Peyer's patch (tissue), 4 donors: ENCODE results near the gene CDH23. TPM values are rescaled to one million over a fixed set of nuclear protein-coding genes. Genes with fewer than 3 reads are reported as not detected.

ENCODE experiments used
- DNase-seq, 3 donors: peaks; one replicate each; pipeline ENCODE4 v3.0.0-alpha.2; 2017 to 2019
- H3K27ac ChIP-seq, 4 donors: fragments of 200-600 bp; sonication (generic); one replicate each; pipeline ENCODE4 v1.5.1; 2016 to 2019
- H3K27me3 ChIP-seq, 2 donors: fragments of 200-600 bp; sonication (generic); one replicate each; pipeline ENCODE4 v1.5.1; 2019
- H3K36me3 ChIP-seq, 3 donors: fragments of 200-600 bp; sonication (generic); one replicate each; pipeline ENCODE4 v1.5.1; 2016 to 2019
- H3K4me1 ChIP-seq, 4 donors: fragments of 200-600 bp; sonication (generic); one replicate each; pipeline ENCODE4 v1.5.1; 2016 to 2019
- H3K4me3 ChIP-seq, 4 donors: fragments of 200-600 bp; sonication (generic); 1 replicate in 3 of 4; 2 replicates in 1 of 4; pipeline ENCODE4 v1.5.1; 2016 to 2019; ENCODE audit warnings: mild to moderate bottlenecking in 1 of 4
- H3K9me3 ChIP-seq, 4 donors: fragments of 200-600 bp; sonication (generic); one replicate each; pipeline ENCODE4 v1.5.1; 2016 to 2019; ENCODE audit warnings: mild to moderate bottlenecking in 1 of 4
- POLR2A ChIP-seq, 2 donors: fragments of 450-650 bp; IDR thresholded peaks; one replicate each; pipeline ENCODE4 v1.5.1; 2017; ENCODE audit warnings: antibody characterized with exemption in 2 of 2, mild to moderate bottlenecking in 2 of 2, moderate library complexity in 2 of 2
- total RNA-seq, 4 donors: library from RNA; depleted of rRNA; stranded (reverse); fragments of >200 nt; gene quantifications; one replicate each; pipeline ENCODE4 v1.1.0, GENCODE V29; 2016
- TF ChIP-seq, protein P1 (sequence below), 6 experiments: fragments of 450-650 bp in 4 of 6; fragments of 200-600 bp in 2 of 6; sonication (generic) in 1 of 6; IDR thresholded peaks; one replicate each; pipeline ENCODE4 v1.5.1; 2017 to 2019; ENCODE audit warnings: antibody characterized with exemption in 6 of 6, mild to moderate bottlenecking in 3 of 6, moderate library complexity in 1 of 6

The CDH23 gene
- total RNA-seq, 4 donors from 2014 or later = 3.2 to 9.9 (median 5.4) TPM

DNA sequence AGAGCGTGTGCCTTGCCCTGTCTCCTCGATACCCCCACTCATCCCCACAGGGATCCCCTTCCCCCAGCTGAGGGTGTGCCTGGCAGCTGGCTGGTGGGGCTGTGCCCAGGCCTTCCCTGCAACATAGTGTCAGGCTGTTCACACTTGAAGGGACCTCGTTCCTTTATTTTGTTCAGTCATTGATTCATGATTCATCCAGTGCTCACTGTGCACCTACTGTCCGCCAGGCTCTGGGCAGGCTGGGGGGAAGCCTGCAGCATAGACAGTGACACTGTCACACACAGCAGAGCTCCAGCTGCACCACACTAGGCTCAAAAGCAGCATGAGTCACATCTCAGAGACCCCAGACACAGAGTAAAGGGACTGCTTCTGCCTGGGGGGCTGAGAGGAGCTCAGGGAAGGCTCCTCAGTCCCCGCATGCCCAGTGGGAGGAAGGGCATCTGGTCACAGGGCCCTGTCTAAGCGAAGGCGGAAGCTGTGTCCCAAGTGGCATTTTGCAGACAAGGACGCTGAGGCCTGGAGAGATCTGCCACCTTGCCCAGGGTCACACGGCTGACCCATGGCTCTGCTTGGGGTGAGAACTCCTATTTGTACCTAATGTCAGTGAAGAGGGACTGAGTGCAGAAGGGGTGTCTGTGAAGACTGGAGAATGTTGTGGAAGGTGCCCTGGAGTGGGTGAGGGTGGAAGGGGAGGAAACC is 27.9 kb downstream of the CDH23 start:
- no peak for DNase-seq
- no peak overlapping the region for H3K4me3 ChIP-seq

DNA sequence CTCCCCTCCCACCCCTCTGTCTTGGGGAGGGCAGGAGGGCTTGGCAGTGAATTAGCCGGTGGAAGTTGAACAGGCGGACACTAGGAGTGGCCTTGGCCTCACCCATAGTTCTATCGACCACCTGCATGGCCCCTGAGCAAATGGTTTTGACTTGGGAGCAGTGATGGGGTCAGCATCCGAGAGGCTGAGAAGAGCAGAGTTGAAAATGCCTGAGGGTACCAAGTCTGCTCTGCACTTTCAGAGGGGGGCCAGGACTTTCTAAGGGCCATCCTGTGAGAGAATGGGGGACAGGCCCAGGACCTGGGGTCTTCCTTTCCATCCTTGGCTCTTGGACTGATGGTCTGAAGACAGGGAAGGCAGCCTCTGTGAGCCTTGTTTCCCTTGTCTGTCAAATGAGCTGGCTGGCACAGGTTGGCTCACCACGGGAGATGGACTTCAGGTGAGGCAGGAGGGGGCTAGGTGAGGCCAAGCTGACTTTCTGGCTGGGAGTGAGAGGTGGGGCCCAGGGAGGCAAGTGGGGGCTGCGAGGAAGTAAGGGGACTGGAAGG is 29.4 kb downstream of the CDH23 start:
- Histone ChIP-seq H3K4me1 (no peaks in the 10 kb centered on the region), H3K4me3 (no peak overlapping the region), H3K9me3 (no peaks in the 10 kb centered on the region), H3K27me3 (no peaks in the 10 kb centered on the region), H3K36me3 (no peaks in the 10 kb centered on the region), H3K27ac (no peak overlapping the region)
- no peak for TF ChIP-seq POLR2A (IDR thresholded peaks at IDR 0.05)
- TF ChIP-seq, protein P1, sequence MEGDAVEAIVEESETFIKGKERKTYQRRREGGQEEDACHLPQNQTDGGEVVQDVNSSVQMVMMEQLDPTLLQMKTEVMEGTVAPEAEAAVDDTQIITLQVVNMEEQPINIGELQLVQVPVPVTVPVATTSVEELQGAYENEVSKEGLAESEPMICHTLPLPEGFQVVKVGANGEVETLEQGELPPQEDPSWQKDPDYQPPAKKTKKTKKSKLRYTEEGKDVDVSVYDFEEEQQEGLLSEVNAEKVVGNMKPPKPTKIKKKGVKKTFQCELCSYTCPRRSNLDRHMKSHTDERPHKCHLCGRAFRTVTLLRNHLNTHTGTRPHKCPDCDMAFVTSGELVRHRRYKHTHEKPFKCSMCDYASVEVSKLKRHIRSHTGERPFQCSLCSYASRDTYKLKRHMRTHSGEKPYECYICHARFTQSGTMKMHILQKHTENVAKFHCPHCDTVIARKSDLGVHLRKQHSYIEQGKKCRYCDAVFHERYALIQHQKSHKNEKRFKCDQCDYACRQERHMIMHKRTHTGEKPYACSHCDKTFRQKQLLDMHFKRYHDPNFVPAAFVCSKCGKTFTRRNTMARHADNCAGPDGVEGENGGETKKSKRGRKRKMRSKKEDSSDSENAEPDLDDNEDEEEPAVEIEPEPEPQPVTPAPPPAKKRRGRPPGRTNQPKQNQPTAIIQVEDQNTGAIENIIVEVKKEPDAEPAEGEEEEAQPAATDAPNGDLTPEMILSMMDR (IDR thresholded peaks at IDR 0.05) = no peak
- no peak for DNase-seq

More for the DNA sequence above, 27.9 kb downstream of the CDH23 start:
- H3K36me3 ChIP-seq = no peaks in the 10 kb centered on the region
- no peak overlapping the region for H3K27ac ChIP-seq
- H3K27me3 ChIP-seq = no peaks in the 10 kb centered on the region
- no peaks in the 10 kb centered on the region for H3K9me3 ChIP-seq
- H3K4me1 ChIP-seq = no peaks in the 10 kb centered on the region
- TF ChIP-seq POLR2A (IDR thresholded peaks at IDR 0.05) = no peak
- TF ChIP-seq, protein P1 (IDR thresholded peaks at IDR 0.05) = no peak

- no peaks in the 10 kb centered on the region for H3K4me1 ChIP-seq
- TF ChIP-seq, protein P1 (IDR thresholded peaks at IDR 0.05) = no peak
- no peak for TF ChIP-seq POLR2A (IDR thresholded peaks at IDR 0.05)
- H3K36me3 ChIP-seq = no peaks in the 10 kb centered on the region
Measured at GRCh38 chr10:71427246-71427645, 30.5 kb downstream of the CDH23 start.

GRCh38 chr10:71429304-71429703 is 32.6 kb downstream of the CDH23 start:
- no peaks in the 10 kb centered on the region for H3K36me3 ChIP-seq
- DNase-seq = peak in 1 of 3 donors; percentile 30
- H3K27me3 ChIP-seq = no peaks in the 10 kb centered on the region
- H3K4me3 ChIP-seq = no peak overlapping the region
- no peaks in the 10 kb centered on the region for H3K9me3 ChIP-seq
- TF ChIP-seq, protein P1 (IDR thresholded peaks at IDR 0.05) = no peak
- TF ChIP-seq POLR2A (IDR thresholded peaks at IDR 0.05) = no peak
- H3K4me1 ChIP-seq = no peaks in the 10 kb centered on the region
- H3K27ac ChIP-seq = no peak overlapping the region

More at GRCh38 chr10:71427246-71427645, 30.5 kb downstream of the CDH23 start:
- H3K9me3 ChIP-seq = no peaks in the 10 kb centered on the region
- H3K27me3 ChIP-seq = no peaks in the 10 kb centered on the region
- H3K27ac ChIP-seq = no peak overlapping the region
- H3K4me3 ChIP-seq = no peak overlapping the region
- no peak for DNase-seq

DNA sequence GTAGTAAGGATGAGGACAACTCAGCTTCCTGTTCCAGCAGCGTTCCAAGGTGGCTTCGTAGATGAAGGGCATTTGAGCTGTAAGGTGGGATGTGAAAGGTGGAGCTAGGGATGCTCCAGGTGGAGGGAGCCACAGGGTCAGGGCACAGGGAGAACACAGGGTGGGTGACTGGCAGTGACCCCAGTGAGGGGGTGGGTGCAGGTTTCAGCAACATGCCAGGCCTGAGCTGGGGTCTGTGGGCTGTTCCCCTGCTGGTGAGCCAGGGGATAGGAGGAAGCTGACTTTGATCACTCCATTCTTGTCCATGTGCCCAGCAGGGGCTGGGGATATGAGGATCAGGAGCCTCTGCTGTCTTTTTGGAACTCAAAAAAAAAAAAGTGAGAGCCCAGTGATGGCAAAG is 33.2 kb downstream of the CDH23 start:
- Histone ChIP-seq H3K36me3 (no peaks in the 10 kb centered on the region), H3K9me3 (no peaks in the 10 kb centered on the region), H3K27me3 (no peaks in the 10 kb centered on the region), H3K4me1 (no peaks in the 10 kb centered on the region), H3K4me3 (no peak overlapping the region), H3K27ac (no peak overlapping the region)
- peak in 1 of 3 donors; percentile 18 for DNase-seq
- TF ChIP-seq POLR2A (IDR thresholded peaks at IDR 0.05) = no peak
- TF ChIP-seq, protein P1 (IDR thresholded peaks at IDR 0.05) = no peak
